Sigmoid colon (tissue), 7 donors: ENCODE results near the gene ZNF275. TPM values are rescaled to one million over a fixed set of nuclear protein-coding genes. Genes with fewer than 3 reads are reported as not detected.
A peak's percentile ranks its signal among the peaks of the same experiment; 100 is the strongest.

ENCODE experiments used
- DNase-seq: peaks from one replicate; pipeline ENCODE4 v3.0.0-alpha.2; 2019
- H3K27ac ChIP-seq, 4 donors: fragments of 200-600 bp; sonication (generic); one replicate each; pipeline ENCODE4 v1.5.1; 2016 to 2019; ENCODE audit warnings: mild to moderate bottlenecking in 1 of 4
- H3K27me3 ChIP-seq, 3 donors: fragments of 200-600 bp; sonication (generic); one replicate each; pipeline ENCODE4 v1.5.1; 2019; ENCODE audit warnings: mild to moderate bottlenecking in 1 of 3
- H3K36me3 ChIP-seq, 4 donors: fragments of 200-600 bp; sonication (generic); one replicate each; pipeline ENCODE4 v1.5.1; 2016 to 2019
- H3K4me1 ChIP-seq, 4 donors: fragments of 200-600 bp; sonication (generic); one replicate each; pipeline ENCODE4 v1.5.1; 2017 to 2019
- H3K4me3 ChIP-seq, 4 donors: fragments of 200-600 bp; sonication (generic); one replicate each; pipeline ENCODE4 v1.5.1; 2017 to 2019; ENCODE audit warnings: mild to moderate bottlenecking in 2 of 4, moderate library complexity in 1 of 4
- H3K9me3 ChIP-seq, 4 donors: fragments of 200-600 bp in 3 of 4; sonication (generic) in 3 of 4; one replicate each; pipeline versions ENCODE4 v1.5.1 to v1.6.1; 2013 to 2019
- EP300 ChIP-seq, 4 donors: sonication (generic); formaldehyde crosslinking; IDR thresholded peaks; one replicate each; pipeline ENCODE4 v1.6.1; 2017; ENCODE audit warnings: antibody characterized with exemption in 4 of 4
- POLR2A ChIP-seq, 2 donors: fragments of 450-650 bp; IDR thresholded peaks; one replicate each; pipeline ENCODE4 v1.6.1; 2016; ENCODE audit warnings: antibody characterized with exemption in 2 of 2, mild to moderate bottlenecking in 2 of 2, moderate library complexity in 2 of 2
- POLR2AphosphoS5 ChIP-seq, 4 donors: sonication (generic); formaldehyde crosslinking; IDR thresholded peaks; one replicate each; pipeline ENCODE4 v1.6.1; 2017; ENCODE audit warnings: antibody characterized with exemption in 4 of 4
- WGBS, 2 donors: extraction: QIAGEN DNeasy Blood & Tissue Kit; methylation state at CpG; one replicate each; pipeline ENCODE4 v1.1.7; 2013; 5-methylcytosine and 5-hydroxymethylcytosine counted together
- intact Hi-C: fragments of 100-400 bp; cut with DNase I; formaldehyde crosslinking; loops from one replicate; pipeline ENCODE4 v1.15.1; 2023
- polyA plus RNA-seq, 3 donors: library from polyadenylated mRNA; stranded (reverse); fragments of 200-250 nt; gene quantifications; one replicate each; pipeline ENCODE4 v1.2.3, GENCODE V29; 2013
- total RNA-seq, 4 donors: library from RNA; depleted of rRNA; stranded (reverse); fragments of >200 nt; gene quantifications; one replicate each; pipeline ENCODE4 v1.1.0, GENCODE V29; 2016
- TF ChIP-seq, protein P1 (sequence below), 4 experiments: fragments of 450-650 bp in 3 of 4; fragments of 200-600 bp in 1 of 4; IDR thresholded peaks; one replicate each; pipeline ENCODE4 v1.5.1; 2016 to 2019; ENCODE audit warnings: antibody characterized with exemption in 4 of 4, mild to moderate bottlenecking in 3 of 4, moderate library complexity in 2 of 4
- donor health status: healthy with polysubstance abuse.
- donor health status: Bipolar disorder and iron deficiency.
- donor health status: healthy.

ZNF275 gene
- total and polyA plus RNA-seq, 7 donors, result 1.4 to 13.3 (median 8.6) TPM

DNA sequence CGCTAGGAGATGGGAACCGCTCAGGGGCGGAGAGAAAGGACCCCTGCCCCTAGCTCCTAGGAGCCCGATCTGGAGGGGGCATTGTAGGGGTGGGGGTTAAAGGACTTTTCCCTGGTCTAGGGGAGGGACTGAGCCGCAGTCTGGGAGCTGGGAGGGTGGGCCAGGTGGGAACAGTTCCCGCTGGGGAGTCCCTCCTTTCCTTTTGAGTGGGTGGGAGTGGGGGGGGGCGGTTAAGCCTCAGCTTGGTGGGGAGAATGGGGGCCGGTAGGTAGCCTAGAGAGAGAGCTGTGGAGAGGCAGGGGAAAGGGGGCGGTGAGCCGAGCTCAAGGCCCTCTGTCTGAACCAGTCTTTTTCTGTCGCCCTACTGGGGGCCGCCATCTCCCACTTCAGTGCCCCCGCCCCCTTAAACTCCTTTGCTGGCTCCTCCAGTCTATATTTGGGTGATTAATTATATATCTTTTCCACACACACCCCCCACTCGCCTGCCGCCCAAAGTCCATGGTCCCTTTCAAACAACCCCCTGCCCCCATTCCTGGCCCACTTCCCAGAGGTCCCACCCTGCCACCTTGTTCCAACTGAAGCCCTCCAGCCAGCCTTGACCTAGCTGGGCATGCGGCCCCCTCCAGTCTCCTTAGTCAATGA lies 822 bp downstream of the ZNF275 start:
- WGBS, 2 donors, result 17 to 26% methylated on average over 14 to 15 of the region's 16 CpGs
- H3K9me3 ChIP-seq, result no peaks in the 10 kb centered on the region
- H3K27ac ChIP-seq, result peak overlapping the region; percentile 59 to 80 (median 71)
- no peaks in the 10 kb centered on the region for H3K27me3 ChIP-seq
- H3K4me1 ChIP-seq, result peaks cover 0 to 9% (median 9%) of the 10 kb centered on the region in 4 donors
- TF ChIP-seq, protein P1, sequence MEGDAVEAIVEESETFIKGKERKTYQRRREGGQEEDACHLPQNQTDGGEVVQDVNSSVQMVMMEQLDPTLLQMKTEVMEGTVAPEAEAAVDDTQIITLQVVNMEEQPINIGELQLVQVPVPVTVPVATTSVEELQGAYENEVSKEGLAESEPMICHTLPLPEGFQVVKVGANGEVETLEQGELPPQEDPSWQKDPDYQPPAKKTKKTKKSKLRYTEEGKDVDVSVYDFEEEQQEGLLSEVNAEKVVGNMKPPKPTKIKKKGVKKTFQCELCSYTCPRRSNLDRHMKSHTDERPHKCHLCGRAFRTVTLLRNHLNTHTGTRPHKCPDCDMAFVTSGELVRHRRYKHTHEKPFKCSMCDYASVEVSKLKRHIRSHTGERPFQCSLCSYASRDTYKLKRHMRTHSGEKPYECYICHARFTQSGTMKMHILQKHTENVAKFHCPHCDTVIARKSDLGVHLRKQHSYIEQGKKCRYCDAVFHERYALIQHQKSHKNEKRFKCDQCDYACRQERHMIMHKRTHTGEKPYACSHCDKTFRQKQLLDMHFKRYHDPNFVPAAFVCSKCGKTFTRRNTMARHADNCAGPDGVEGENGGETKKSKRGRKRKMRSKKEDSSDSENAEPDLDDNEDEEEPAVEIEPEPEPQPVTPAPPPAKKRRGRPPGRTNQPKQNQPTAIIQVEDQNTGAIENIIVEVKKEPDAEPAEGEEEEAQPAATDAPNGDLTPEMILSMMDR (IDR thresholded peaks at IDR 0.05), result no peak
- TF ChIP-seq POLR2AphosphoS5 (IDR thresholded peaks at IDR 0.05) (no peak), EP300 (IDR thresholded peaks at IDR 0.05) (no peak), POLR2A (IDR thresholded peaks at IDR 0.05) (no peak)
- intact Hi-C loops, result loop anchor here (10.0 kb wide), 2 partner anchors 140 to 390 kb away; partner anchors contain the start of gene HAUS7
- peaks cover 0 to 14% (median 0%) of the 10 kb centered on the region in 4 donors for H3K36me3 ChIP-seq
- H3K4me3 ChIP-seq, result peak overlapping the region; percentile 55 to 71 (median 66)
- no peak for DNase-seq

GRCh38 chrX:153336121-153336894 lies 2.4 kb downstream of the ZNF275 start:
- DNase-seq, result no peak
- Histone ChIP-seq H3K27me3 (no peaks in the 10 kb centered on the region), H3K4me3 (no peak overlapping the region), H3K4me1 (peaks cover 0 to 9% (median 9%) of the 10 kb centered on the region in 4 donors), H3K36me3 (peaks cover 0 to 14% (median 0%) of the 10 kb centered on the region in 4 donors), H3K9me3 (no peaks in the 10 kb centered on the region), H3K27ac (no peak overlapping the region)
- intact Hi-C loops, result loop anchor here (10.0 kb wide), 2 partner anchors 138 to 392 kb away; partner anchors contain the start of gene HAUS7
- 69 to 87% methylated on average over 11 of the region's 11 CpGs for WGBS, 2 donors
- TF ChIP-seq POLR2A (IDR thresholded peaks at IDR 0.05), result no peak
- TF ChIP-seq POLR2AphosphoS5 (IDR thresholded peaks at IDR 0.05), result no peak

DNA sequence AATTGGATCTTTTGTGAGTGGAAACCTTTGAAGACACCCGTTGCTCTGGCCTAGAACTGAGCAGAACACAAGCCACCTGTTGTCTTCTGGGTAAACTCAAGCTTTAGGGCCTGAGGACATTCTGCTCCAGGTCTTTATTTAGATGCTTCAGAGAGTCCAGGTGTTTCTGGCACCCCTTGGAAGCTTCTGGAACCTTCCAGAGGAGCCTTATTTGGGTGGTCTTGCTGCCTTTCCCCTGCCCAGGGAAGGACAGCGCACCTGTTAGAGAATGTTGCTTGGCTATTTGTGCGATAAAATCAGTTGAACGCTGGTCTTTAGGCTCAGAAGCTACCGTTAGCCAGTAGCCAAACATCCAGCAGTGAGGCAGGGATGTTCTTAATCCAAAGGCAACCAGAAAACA lies 3.0 kb downstream of the ZNF275 start:
- H3K9me3 ChIP-seq, result no peaks in the 10 kb centered on the region
- no peak overlapping the region for H3K27ac ChIP-seq
- 92 to 93% methylated on average over 5 of the region's 5 CpGs for WGBS, 2 donors
- intact Hi-C loops, result loop anchor here (10.0 kb wide), 2 partner anchors 138 to 392 kb away; partner anchors contain the start of gene HAUS7
- no peaks in the 10 kb centered on the region for H3K27me3 ChIP-seq
- H3K4me3 ChIP-seq, result no peak overlapping the region
- no peak for DNase-seq
- peaks cover 0 to 9% (median 9%) of the 10 kb centered on the region in 4 donors for H3K4me1 ChIP-seq
- TF ChIP-seq POLR2AphosphoS5 (IDR thresholded peaks at IDR 0.05) (no peak), EP300 (IDR thresholded peaks at IDR 0.05) (no peak), POLR2A (IDR thresholded peaks at IDR 0.05) (no peak)
- TF ChIP-seq, protein P1 (IDR thresholded peaks at IDR 0.05), result no peak
- H3K36me3 ChIP-seq, result peaks cover 0 to 14% (median 0%) of the 10 kb centered on the region in 4 donors

DNA sequence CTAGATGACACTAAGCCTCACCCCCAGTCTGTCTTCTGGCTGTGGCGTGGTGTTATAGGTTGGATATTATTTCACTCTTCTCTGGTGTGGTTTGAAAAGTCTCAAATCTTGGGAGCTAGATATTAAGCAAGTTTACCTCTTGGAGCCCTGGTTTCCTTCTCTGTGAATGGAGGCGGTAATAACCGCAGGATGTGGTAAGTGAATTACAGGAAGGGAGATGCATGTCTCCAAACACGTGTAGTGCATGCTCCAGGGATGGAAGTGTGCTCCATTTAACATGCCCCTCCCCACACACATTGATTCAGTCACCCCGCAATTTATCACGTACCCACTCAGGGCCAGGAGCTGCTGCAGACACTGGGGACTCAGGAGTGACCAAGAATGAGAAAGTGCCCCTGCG lies 4.9 kb downstream of the ZNF275 start:
- no peak for DNase-seq
- Histone ChIP-seq H3K9me3 (no peaks in the 10 kb centered on the region), H3K27ac (no peak overlapping the region), H3K36me3 (peaks cover 0 to 14% (median 0%) of the 10 kb centered on the region in 4 donors), H3K4me1 (peaks cover 0 to 9% (median 9%) of the 10 kb centered on the region in 4 donors), H3K27me3 (no peaks in the 10 kb centered on the region), H3K4me3 (no peak overlapping the region)
- intact Hi-C loops, result loop anchor here (10.0 kb wide), 2 partner anchors 136 to 394 kb away; partner anchors contain the start of gene HAUS7
- 79 to 93% methylated on average over 7 of the region's 7 CpGs for WGBS, 2 donors
- TF ChIP-seq, protein P1 (IDR thresholded peaks at IDR 0.05), result no peak
- TF ChIP-seq POLR2AphosphoS5 (IDR thresholded peaks at IDR 0.05), result no peak
- TF ChIP-seq POLR2A (IDR thresholded peaks at IDR 0.05), result no peak
- TF ChIP-seq EP300 (IDR thresholded peaks at IDR 0.05), result no peak

DNA sequence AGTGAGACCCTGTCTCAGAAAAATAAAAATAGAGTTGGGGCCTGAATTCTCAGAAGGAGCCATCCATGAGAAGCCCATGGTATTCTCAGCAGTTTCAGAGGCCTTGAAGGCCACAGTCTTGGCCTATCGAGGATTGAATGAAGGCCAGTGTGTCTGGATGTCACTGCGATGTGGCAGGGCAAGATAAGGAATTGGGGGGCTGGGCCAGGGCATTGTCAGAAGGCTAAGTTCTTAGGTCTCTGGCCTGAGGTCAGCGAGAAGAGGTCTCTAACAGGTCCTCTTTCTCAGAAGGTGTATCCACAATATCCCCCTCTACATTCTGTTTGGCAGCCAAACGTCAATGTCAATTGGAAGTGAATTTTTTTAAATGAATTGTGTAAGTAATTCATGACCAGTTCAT lies 5.7 kb downstream of the ZNF275 start:
- intact Hi-C loops, result loop anchor here (10.0 kb wide), 2 partner anchors 135 to 395 kb away; partner anchors contain the start of gene HAUS7
- TF ChIP-seq POLR2A (IDR thresholded peaks at IDR 0.05) (no peak), POLR2AphosphoS5 (IDR thresholded peaks at IDR 0.05) (no peak), EP300 (IDR thresholded peaks at IDR 0.05) (no peak)
- TF ChIP-seq, protein P1 (IDR thresholded peaks at IDR 0.05), result no peak
- H3K27me3 ChIP-seq, result no peaks in the 10 kb centered on the region
- peaks cover 0 to 14% (median 0%) of the 10 kb centered on the region in 4 donors for H3K36me3 ChIP-seq
- WGBS, 2 donors, result 96 to 97% methylated on average over 4 of the region's 4 CpGs
- H3K4me3 ChIP-seq, result no peak overlapping the region
- H3K27ac ChIP-seq, result no peak overlapping the region
- no peaks in the 10 kb centered on the region for H3K9me3 ChIP-seq
- peaks cover 0 to 9% (median 8%) of the 10 kb centered on the region in 4 donors for H3K4me1 ChIP-seq
- DNase-seq, result no peak
